IMR-90 (cell line): ENCODE measurements around the gene BAZ2B. TPM values are rescaled to one million over a fixed set of nuclear protein-coding genes. Genes with fewer than 3 reads are reported as not detected.
A peak's percentile ranks its signal among the peaks of the same experiment; 100 is the strongest.

Experiments used
- ATAC-seq: fragments of 200-7000 bp; cut with Tn5 transposase; 2 replicates; pipeline ENCODE4 v1.9.1; 2020; ENCODE audit warnings: low read depth, mild to moderate bottlenecking, moderate library complexity
- BruUV-seq: library from RNA; stranded (reverse); fragments of 400-500 nt; replicated peaks from 2 replicates; lab custom pipeline; 2021; lab: Mats Ljungman, UMichigan
- CTCF ChIA-PET: fragments of 300-600 bp; formaldehyde crosslinking; extraction: SDS; loops from one replicate; lab custom pipeline; 2021; ENCODE audit warnings: antibody characterized with exemption; lab: Yijun Ruan, JAX
- POLR2A ChIA-PET: fragments of 300-600 bp; sonication (Branson Sonifier 250); formaldehyde crosslinking; loops from one replicate; lab custom pipeline; 2022; ENCODE audit warnings: antibody characterized with exemption; ENCODE audit not compliant: unreplicated experiment; lab: Charles Lee
- DNase-seq: peaks from one replicate; pipeline ENCODE4 v3.0.0; 2013
- H2AFZ ChIP-seq: replicated peaks from 2 replicates; pipeline ENCODE3; 2013; ENCODE audit warnings: low read length, mild to moderate bottlenecking; ENCODE audit not compliant: poor library complexity
- H2AK5ac ChIP-seq: 2 replicates; pipeline ENCODE4 v1.6.1; 2013; ENCODE audit warnings: low read depth, low read length, inconsistent platforms
- H2AK9ac ChIP-seq: replicated peaks from 2 replicates; pipeline ENCODE3; 2013; ENCODE audit warnings: mild to moderate bottlenecking, low read depth, low read length, moderate library complexity; ENCODE audit not compliant: poor library complexity
- H2BK120ac ChIP-seq: 2 replicates; pipeline ENCODE4 v1.6.1; 2013; ENCODE audit warnings: low read depth, low read length, inconsistent platforms
- H2BK15ac ChIP-seq: 3 replicates; pipeline ENCODE4 v1.6.1; 2013; ENCODE audit warnings: low read depth, low read length, inconsistent platforms
- H2BK20ac ChIP-seq: 2 replicates; pipeline ENCODE4 v1.6.1; 2013; ENCODE audit warnings: low read depth, mild to moderate bottlenecking, inconsistent platforms, low read length, moderate library complexity
- H2BK5ac ChIP-seq: 2 replicates; pipeline ENCODE4 v1.6.1; 2013; ENCODE audit warnings: mild to moderate bottlenecking, low read depth, low read length, inconsistent platforms; ENCODE audit not compliant: poor library complexity, severe bottlenecking
- H3K14ac ChIP-seq: replicated peaks from 2 replicates; pipeline ENCODE4 v1.6.1; 2013; ENCODE audit warnings: low read depth, low read length, inconsistent platforms
- H3K18ac ChIP-seq: 2 replicates; pipeline ENCODE4 v1.6.1; 2013; ENCODE audit warnings: low read depth, low read length, control low read depth
- H3K23ac ChIP-seq: 2 replicates; pipeline ENCODE4 v1.6.1; 2013; ENCODE audit warnings: low read depth, low read length, inconsistent platforms
- H3K27ac ChIP-seq: 2 replicates; pipeline ENCODE4 v1.5.1; 2013; ENCODE audit warnings: mild to moderate bottlenecking, control low read depth, low read length; ENCODE audit not compliant: insufficient read depth
- H3K27me3 ChIP-seq: 2 replicates; pipeline ENCODE4 v1.6.1; 2013; ENCODE audit warnings: low read length; ENCODE audit not compliant: control insufficient read depth, insufficient read depth
- H3K36me3 ChIP-seq: 2 replicates; pipeline ENCODE4 v1.6.1; 2013; ENCODE audit warnings: low read length, mixed read lengths; ENCODE audit not compliant: control insufficient read depth, insufficient read depth
- H3K4ac ChIP-seq: 2 replicates; pipeline ENCODE4 v1.6.1; 2013; ENCODE audit warnings: low read depth, low read length, inconsistent platforms
- H3K4me1 ChIP-seq: 2 replicates; pipeline ENCODE4 v1.6.1; 2013; ENCODE audit warnings: low read length, mixed read lengths; ENCODE audit not compliant: control insufficient read depth, insufficient read depth
- H3K4me2 ChIP-seq: 2 replicates; pipeline ENCODE4 v1.6.1; 2013; ENCODE audit warnings: low read depth, mild to moderate bottlenecking, control low read depth, low read length, moderate library complexity
- H3K4me3 ChIP-seq: 2 replicates; pipeline ENCODE4 v1.5.1; 2013; ENCODE audit warnings: low read depth, mild to moderate bottlenecking, control low read depth, low read length, moderate library complexity; ENCODE audit not compliant: insufficient read depth
- H3K56ac ChIP-seq: 2 replicates; pipeline ENCODE4 v1.6.1; 2013; ENCODE audit warnings: low read length, inconsistent platforms; ENCODE audit not compliant: insufficient read depth; ENCODE audit errors: extremely low read depth
- H3K79me1 ChIP-seq, 2 experiments: 2 replicates each; pipeline ENCODE4 v1.6.1; 2013; ENCODE audit warnings: low read length in 2 of 2, inconsistent platforms in 1 of 2, low read depth in 1 of 2
- H3K9ac ChIP-seq: 2 replicates; pipeline ENCODE4 v1.6.1; 2013; ENCODE audit warnings: low read depth, low read length, control low read depth
- H3K9me1 ChIP-seq: 2 replicates; pipeline ENCODE4 v1.6.1; 2013; ENCODE audit warnings: low read length, inconsistent platforms; ENCODE audit not compliant: insufficient read depth
- H3K9me3 ChIP-seq: 2 replicates; pipeline ENCODE4 v1.6.1; 2013; ENCODE audit warnings: low read length; ENCODE audit not compliant: control insufficient read depth, insufficient read depth
- H4K20me1 ChIP-seq: 2 replicates; pipeline ENCODE4 v1.6.1; 2013; ENCODE audit warnings: low read length, inconsistent platforms; ENCODE audit not compliant: insufficient read depth
- H4K5ac ChIP-seq: 2 replicates; pipeline ENCODE4 v1.6.1; 2013; ENCODE audit warnings: mild to moderate bottlenecking, low read depth, low read length, control low read depth
- H4K8ac ChIP-seq, 2 experiments: 2 replicates each; pipeline ENCODE4 v1.6.1; 2013; ENCODE audit warnings: low read depth in 2 of 2, low read length in 2 of 2, control low read depth in 1 of 2, inconsistent platforms in 1 of 2
- H4K91ac ChIP-seq: 2 replicates; pipeline ENCODE4 v1.6.1; 2013; ENCODE audit warnings: low read depth, low read length, inconsistent platforms; ENCODE audit not compliant: insufficient read depth
- BHLHE40 ChIP-seq: fragments of 150-350 bp; IDR thresholded peaks from 2 replicates; pipeline ENCODE4 v1.6.1; 2016; ENCODE audit warnings: mild to moderate bottlenecking, low read depth, low read length
- CEBPB ChIP-seq: IDR thresholded peaks from 2 replicates; pipeline ENCODE4 v1.6.1; 2012; ENCODE audit warnings: low read depth, low read length, improper control_type of control experiment
- CHD1 ChIP-seq: IDR thresholded peaks from 2 replicates; pipeline ENCODE4 v1.6.1; 2012; ENCODE audit warnings: low read depth, low read length, improper control_type of control experiment
- FOS ChIP-seq: fragments of 150-350 bp; IDR thresholded peaks from 2 replicates; pipeline ENCODE4 v1.6.1; 2016; ENCODE audit warnings: low read depth, low read length
- MAFK ChIP-seq: IDR thresholded peaks from 2 replicates; pipeline ENCODE4 v1.6.1; 2012; ENCODE audit warnings: low read depth, low read length, improper control_type of control experiment
- MAZ ChIP-seq: IDR thresholded peaks from 2 replicates; pipeline ENCODE4 v1.6.1; 2012; ENCODE audit warnings: low read depth, mild to moderate bottlenecking, low read length, improper control_type of control experiment, moderate library complexity, borderline replicate concordance
- MXI1 ChIP-seq: IDR thresholded peaks from 2 replicates; pipeline ENCODE4 v1.6.1; 2012; ENCODE audit warnings: low read depth, mild to moderate bottlenecking, low read length, moderate library complexity, borderline replicate concordance
- NFE2L2 ChIP-seq: fragments of 150-350 bp; IDR thresholded peaks from 2 replicates; pipeline ENCODE4 v1.6.1; 2016; ENCODE audit warnings: low read depth, mild to moderate bottlenecking, low read length
- POLR2A ChIP-seq: IDR thresholded peaks from 2 replicates; pipeline ENCODE4 v1.6.1; 2012; ENCODE audit warnings: mild to moderate bottlenecking, low read depth, low read length
- RAD21 ChIP-seq: IDR thresholded peaks from 2 replicates; pipeline ENCODE4 v1.6.1; 2012; ENCODE audit warnings: low read length, improper control_type of control experiment
- RCOR1 ChIP-seq: IDR thresholded peaks from 2 replicates; pipeline ENCODE4 v1.6.1; 2012; ENCODE audit warnings: mild to moderate bottlenecking, low read length, improper control_type of control experiment; ENCODE audit not compliant: insufficient replicate concordance
- RFX5 ChIP-seq: IDR thresholded peaks from 2 replicates; pipeline ENCODE4 v1.8.0; 2012; ENCODE audit warnings: low read depth, mild to moderate bottlenecking, low read length, moderate library complexity
- SMC3 ChIP-seq: fragments of 150-350 bp; IDR thresholded peaks from 2 replicates; pipeline ENCODE4 v1.6.1; 2016; ENCODE audit warnings: low read depth, mild to moderate bottlenecking, antibody characterized with exemption, low read length, moderate library complexity
- USF2 ChIP-seq: fragments of 150-350 bp; IDR thresholded peaks from 2 replicates; pipeline ENCODE4 v1.6.1; 2017; ENCODE audit warnings: mild to moderate bottlenecking, antibody characterized with exemption, low read length, low read depth
- WGBS, 2 experiments: methylation state at CpG; one replicate each; pipeline versions ENCODE4 v1.1.5 to v1.1.7; 2013; ENCODE audit warnings: missing lambda C conversion rate in 2 of 2; ENCODE audit not compliant: insufficient read length in 1 of 2; ENCODE audit errors: extremely low coverage in 2 of 2; 5-methylcytosine and 5-hydroxymethylcytosine counted together
- dilution Hi-C: fragments of 300-500 bp; cut with HindIII; formaldehyde crosslinking; loops from one replicate; pipeline ENCODE4 v1.14.3; 2018; ENCODE audit warnings: low sequenced_read_pairs; ENCODE audit not compliant: unreplicated experiment
- in situ Hi-C: fragments of 300-500 bp; cut with MboI; formaldehyde crosslinking; loops from 3 replicates; pipeline ENCODE4 v1.14.3; 2019; ENCODE audit warnings: low sequenced_read_pairs, inconsistent platforms, mixed read lengths
- intact Hi-C: fragments of 100-400 bp; cut with micrococcal nuclease; formaldehyde crosslinking; loops from 2 replicates; pipeline ENCODE4 v1.10.0; 2022
- polyA plus RNA-seq, 3 experiments: library from polyadenylated mRNA; depleted of rRNA; stranded (reverse); fragments of >200 nt; gene quantifications; 2 replicates each; pipeline ENCODE4 v1.2.3, GENCODE V29; 2012; ENCODE audit warnings: low replicate concordance in 1 of 3
- total RNA-seq: library from RNA; depleted of rRNA; stranded (reverse); fragments of >200 nt; gene quantifications from 2 replicates; pipeline ENCODE4 v1.2.3, GENCODE V29; 2012
- TF ChIP-seq, protein P1 (sequence below): fragments of 150-350 bp; IDR thresholded peaks from 2 replicates; pipeline ENCODE4 v1.6.1; 2016; ENCODE audit warnings: low read depth, mild to moderate bottlenecking, low read length, moderate library complexity, borderline replicate concordance
- TF ChIP-seq, protein P2 (sequence below): conservative IDR thresholded peaks from 2 replicates; pipeline ENCODE4 v1.5.1; 2012; ENCODE audit warnings: mild to moderate bottlenecking, low read depth, low read length, improper control_type of control experiment

BAZ2B gene
- total and polyA plus RNA-seq, 2 of the 4 experiments (the other 2 are of a cell fraction) = 8.9 to 42.1 TPM

- Histone ChIP-seq H4K8ac (peak overlapping the region in 1 of 2 experiments; percentile 22; a peak in 1 of 4 replicates), H4K91ac (no peak overlapping the region), H3K14ac (no peak overlapping the region), H2BK20ac (no peak overlapping the region), H2AK5ac (no peak overlapping the region), H3K4me1 (no peaks in the 10 kb centered on the region; the same call in 1 of the 2 replicates), H3K4me2 (peak overlapping the region; percentile 52), H2AFZ (no peak overlapping the region), H3K36me3 (no peaks in the 10 kb centered on the region), H2BK120ac (no peak overlapping the region), H2BK5ac (peak overlapping the region; percentile 95), H3K27me3 (no peaks in the 10 kb centered on the region), H3K27ac (peak overlapping the region; percentile 32; the same call in 1 of the 2 replicates), H2BK15ac (no peak overlapping the region), H3K79me1 (peaks cover 0 to 11% of the 10 kb centered on the region in 2 experiments; a peak in 2 of 4 replicates), H3K4me3 (peak overlapping the region; percentile 88), H3K18ac (peak overlapping the region; percentile 49), H3K9ac (peak overlapping the region; percentile 97), H3K9me3 (no peaks in the 10 kb centered on the region), H3K9me1 (0 out of 2 replicates have a peak, but pooled peaks cover 3% of the 10 kb centered on the region), H4K20me1 (no peaks in the 10 kb centered on the region), H3K23ac (peak overlapping the region; percentile 1; the same call in 1 of the 2 replicates), H3K4ac (no peak overlapping the region), H4K5ac (0 out of 2 replicates have a peak overlapping the region, but pooled peaks have one; percentile 25), H2AK9ac (no peak overlapping the region), H3K56ac (no peak overlapping the region)
- no CpG with 5 or more reads among the region's 4 CpGs for WGBS, 2 experiments
- CTCF ChIA-PET = no interaction called here
- no TSS peak for BruUV-seq
- POLR2A ChIA-PET = no interaction called here
- in situ Hi-C loops (no loop called here), intact Hi-C loops (loop anchor here (10.0 kb wide), 1 partner anchor 482 kb away; no protein-coding TSS in a partner anchor), dilution Hi-C loops (no loop called here)
- no peak for ATAC-seq
- no peak for DNase-seq
- TF ChIP-seq MAZ (no peak), BHLHE40 (no peak), MAFK (no peak), SMC3 (no peak), RAD21 (no peak), MXI1 (no peak), CEBPB (no peak), CHD1 (no peak), FOS (no peak), RCOR1 (no peak), POLR2A (no peak), RFX5 (no peak), USF2 (no peak), NFE2L2 (no peak)
- TF ChIP-seq, protein P1, sequence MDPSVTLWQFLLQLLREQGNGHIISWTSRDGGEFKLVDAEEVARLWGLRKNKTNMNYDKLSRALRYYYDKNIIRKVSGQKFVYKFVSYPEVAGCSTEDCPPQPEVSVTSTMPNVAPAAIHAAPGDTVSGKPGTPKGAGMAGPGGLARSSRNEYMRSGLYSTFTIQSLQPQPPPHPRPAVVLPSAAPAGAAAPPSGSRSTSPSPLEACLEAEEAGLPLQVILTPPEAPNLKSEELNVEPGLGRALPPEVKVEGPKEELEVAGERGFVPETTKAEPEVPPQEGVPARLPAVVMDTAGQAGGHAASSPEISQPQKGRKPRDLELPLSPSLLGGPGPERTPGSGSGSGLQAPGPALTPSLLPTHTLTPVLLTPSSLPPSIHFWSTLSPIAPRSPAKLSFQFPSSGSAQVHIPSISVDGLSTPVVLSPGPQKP = no peak
- TF ChIP-seq, protein P2, sequence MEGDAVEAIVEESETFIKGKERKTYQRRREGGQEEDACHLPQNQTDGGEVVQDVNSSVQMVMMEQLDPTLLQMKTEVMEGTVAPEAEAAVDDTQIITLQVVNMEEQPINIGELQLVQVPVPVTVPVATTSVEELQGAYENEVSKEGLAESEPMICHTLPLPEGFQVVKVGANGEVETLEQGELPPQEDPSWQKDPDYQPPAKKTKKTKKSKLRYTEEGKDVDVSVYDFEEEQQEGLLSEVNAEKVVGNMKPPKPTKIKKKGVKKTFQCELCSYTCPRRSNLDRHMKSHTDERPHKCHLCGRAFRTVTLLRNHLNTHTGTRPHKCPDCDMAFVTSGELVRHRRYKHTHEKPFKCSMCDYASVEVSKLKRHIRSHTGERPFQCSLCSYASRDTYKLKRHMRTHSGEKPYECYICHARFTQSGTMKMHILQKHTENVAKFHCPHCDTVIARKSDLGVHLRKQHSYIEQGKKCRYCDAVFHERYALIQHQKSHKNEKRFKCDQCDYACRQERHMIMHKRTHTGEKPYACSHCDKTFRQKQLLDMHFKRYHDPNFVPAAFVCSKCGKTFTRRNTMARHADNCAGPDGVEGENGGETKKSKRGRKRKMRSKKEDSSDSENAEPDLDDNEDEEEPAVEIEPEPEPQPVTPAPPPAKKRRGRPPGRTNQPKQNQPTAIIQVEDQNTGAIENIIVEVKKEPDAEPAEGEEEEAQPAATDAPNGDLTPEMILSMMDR = no peak
These were observed 752 bp upstream of the BAZ2B start for GRCh38 chr2:159617100-159617499.
